HG03354 (cell line): ENCODE data around the gene LYRM9.
"Not testable (repeated sequence)": the region's sequence is repeated elsewhere in the genome, so short reads cannot be mapped to it uniquely, and the experiment has no call there.

ENCODE experiments used
- ATAC-seq: cut with Tn5 transposase; IDR thresholded peaks from one replicate; pipeline ENCODE4 v1.9.1; 2021; ENCODE audit warnings: mild to moderate bottlenecking; ENCODE audit not compliant: unreplicated experiment, poor library complexity, severe bottlenecking

The LYRM9 gene

GRCh38 chr17:27846808-27847307, 46.3 kb downstream of the LYRM9 start:
- not testable (repeated sequence) for ATAC-seq

GRCh38 chr17:27846042-27846655, 47.0 kb downstream of the LYRM9 start:
- no peak for ATAC-seq

- ATAC-seq: no peak
Observed at GRCh38 chr17:27845264-27846041, 47.7 kb downstream of the LYRM9 start.

- ATAC-seq: no peak
Observed at GRCh38 chr17:27840688-27841087, 52.5 kb downstream of the LYRM9 start.

- not testable (repeated sequence) for ATAC-seq
Observed at GRCh38 chr17:27840406-27840678, 52.8 kb downstream of the LYRM9 start.

- ATAC-seq: not testable (repeated sequence)
Observed at GRCh38 chr17:27839571-27840405, 53.4 kb downstream of the LYRM9 start.

- ATAC-seq: not testable (repeated sequence)
Observed at GRCh38 chr17:27838607-27839006, 54.6 kb downstream of the LYRM9 start.

GRCh38 chr17:27837769-27838168, 55.4 kb downstream of the LYRM9 start:
- ATAC-seq: not testable (repeated sequence)

- ATAC-seq: no peak
Observed at GRCh38 chr17:27836651-27837050, 56.5 kb downstream of the LYRM9 start.

- ATAC-seq: no peak
Observed at GRCh38 chr17:27834571-27834970, 58.6 kb downstream of the LYRM9 start.

GRCh38 chr17:27832831-27833230, 60.3 kb downstream of the LYRM9 start:
- no peak for ATAC-seq

- not testable (repeated sequence) for ATAC-seq
Observed at GRCh38 chr17:27829888-27830287, 63.3 kb downstream of the LYRM9 start.

GRCh38 chr17:27829143-27829711, 63.9 kb downstream of the LYRM9 start:
- not testable (repeated sequence) for ATAC-seq
